HG03066 (cell line): Measurements from ENCODE around the gene NAE1.
"Not testable (repeated sequence)": the region's sequence is repeated elsewhere in the genome, so short reads cannot be mapped to it uniquely, and the experiment has no call there.

Experiments
- ATAC-seq: cut with Tn5 transposase; IDR thresholded peaks from one replicate; pipeline ENCODE4 v1.9.1; 2021; ENCODE audit warnings: low read depth; ENCODE audit not compliant: unreplicated experiment

Gene NAE1

DNA sequence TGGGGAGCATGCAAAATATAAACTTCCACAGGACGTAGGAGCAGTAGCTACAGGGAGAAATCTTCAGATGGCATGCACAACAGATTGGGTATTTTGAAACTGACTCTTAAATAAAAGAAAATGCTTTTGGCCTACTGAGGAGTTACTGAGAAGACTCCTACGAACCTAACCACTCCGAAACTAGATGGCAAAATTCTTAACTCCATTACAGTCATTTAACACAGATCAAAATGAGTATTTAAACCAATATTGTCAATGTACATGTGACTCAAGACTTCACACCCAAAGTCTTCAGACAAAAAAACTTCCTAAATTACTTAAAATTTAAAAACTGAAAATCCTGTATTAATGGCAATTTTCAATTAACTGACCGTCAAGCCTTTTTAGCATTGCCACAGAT is 21.0 kb downstream of the NAE1 start:
- ATAC-seq, result no peak

DNA sequence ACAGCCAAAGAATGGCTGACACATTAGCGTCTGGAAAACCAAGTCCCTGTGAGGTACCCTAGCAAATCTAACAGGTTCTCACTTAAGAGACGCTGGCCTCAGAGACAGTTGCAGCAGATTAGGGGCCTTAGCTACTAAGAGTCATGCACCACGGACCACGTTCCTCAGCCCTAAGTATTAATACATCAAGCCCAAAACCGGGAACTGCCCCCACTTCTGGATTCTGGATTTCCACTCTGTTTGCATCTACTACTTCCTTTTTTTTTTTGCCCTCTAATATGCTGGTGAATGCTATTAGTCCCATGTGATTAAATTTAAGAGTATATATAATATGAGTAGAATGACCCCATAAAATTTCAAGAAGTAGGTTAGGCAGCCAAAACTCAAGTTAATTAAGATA is 28.6 kb downstream of the NAE1 start:
- no peak for ATAC-seq

DNA sequence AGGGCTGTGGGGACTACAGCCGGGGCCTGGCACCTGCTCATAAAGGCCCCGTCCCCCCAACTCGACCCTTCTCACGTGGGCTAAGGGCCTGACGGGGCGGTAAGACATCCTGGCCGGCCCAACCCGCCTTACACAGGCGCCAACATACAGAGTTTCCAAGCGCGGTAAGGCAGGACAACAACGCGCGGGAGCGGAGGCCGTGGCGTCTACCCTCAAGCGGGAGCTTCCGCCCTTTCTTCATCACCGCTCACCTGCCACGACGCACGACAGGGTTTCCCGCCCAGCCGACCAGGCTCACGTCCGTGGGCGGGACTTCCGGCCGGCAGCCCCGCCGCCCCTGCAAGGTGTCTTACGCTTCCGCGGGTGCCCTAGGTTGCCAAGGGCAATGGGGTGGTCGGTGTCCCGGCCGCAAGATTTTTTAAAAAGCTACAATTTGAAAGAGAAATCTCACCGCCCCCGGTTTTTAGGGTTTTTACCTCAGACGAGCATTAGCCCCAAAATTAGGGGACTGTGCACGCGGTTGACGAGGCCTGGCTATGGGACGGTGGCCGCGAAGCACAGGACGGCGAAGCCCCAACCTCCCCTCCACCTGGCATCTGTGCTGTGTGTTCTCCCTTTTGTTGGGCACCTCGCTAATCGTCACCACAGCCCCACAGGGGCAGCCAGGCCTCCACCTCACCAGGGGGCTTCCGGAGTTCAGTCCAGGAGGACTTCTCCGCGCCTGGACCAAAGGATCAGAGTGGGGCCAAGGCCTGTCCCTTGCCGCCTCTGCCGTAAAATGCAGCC is 29.3 kb downstream of the NAE1 start, which contains the start of gene TERB1:
Gene TERB1, minus strand, starts transcription at position 265 of the 786 bp plus-strand sequence. CDS start 4,786 bp downstream, outside the sequence.
- ATAC-seq, result no peak

DNA sequence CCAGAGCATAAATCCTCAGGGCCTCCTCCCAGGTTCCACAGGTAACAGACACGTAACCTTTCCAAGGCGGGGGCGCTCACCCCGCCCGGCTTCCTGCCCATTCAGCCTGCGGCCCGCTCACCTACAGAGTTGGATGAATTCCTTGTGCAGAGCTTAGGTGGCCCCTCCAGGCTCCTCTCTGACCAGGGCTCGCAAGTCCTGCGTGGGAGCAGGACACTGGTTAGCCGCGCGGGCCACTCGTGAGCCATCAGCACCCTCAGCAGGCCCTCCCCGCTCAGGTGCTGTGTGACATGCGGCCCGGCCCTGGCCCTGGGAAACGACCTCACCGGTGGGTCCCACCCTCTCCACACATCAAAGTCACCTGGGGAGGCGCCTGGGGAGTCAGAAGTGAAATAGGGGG is 29.9 kb downstream of the NAE1 start:
- ATAC-seq, result no peak

DNA sequence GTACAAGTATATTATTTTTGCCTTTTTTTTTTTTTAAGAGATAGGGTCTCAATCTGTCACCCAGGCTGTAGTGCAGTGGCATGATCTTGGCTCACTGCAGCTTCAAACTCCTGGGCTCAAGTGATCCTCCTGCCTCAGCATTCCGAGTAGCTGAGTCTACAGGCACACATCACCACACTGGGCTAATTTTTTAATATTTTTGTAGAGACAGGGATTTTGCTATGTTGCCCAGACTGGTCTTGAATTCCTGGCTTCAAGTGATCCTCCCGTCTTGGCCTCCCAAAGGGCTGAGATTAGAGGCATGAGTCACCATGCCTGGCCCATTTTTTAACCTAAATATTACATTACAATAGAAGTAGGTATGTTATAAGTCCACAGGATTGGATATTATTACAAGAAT is 32.6 kb downstream of the NAE1 start:
- ATAC-seq, result no peak

DNA sequence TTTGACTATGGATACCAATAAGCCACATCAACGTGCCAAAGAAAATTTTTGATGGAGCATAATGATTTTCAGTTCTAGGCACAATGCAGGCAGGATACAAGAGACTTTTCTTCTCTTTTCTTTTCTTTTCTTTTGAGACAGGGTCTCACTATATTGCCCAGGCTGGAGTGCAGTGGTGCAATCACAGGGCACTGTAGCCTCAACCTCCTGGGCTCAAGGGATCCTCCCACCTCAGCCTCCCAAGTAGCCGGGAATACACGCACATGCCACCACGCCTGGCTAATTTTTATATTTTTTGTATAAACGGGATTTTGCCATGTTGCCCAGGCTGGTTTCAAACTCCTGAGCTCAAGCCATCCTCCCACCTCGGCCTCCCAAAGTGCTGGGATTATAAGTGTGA is 36.8 kb downstream of the NAE1 start:
- not testable (repeated sequence) for ATAC-seq

DNA sequence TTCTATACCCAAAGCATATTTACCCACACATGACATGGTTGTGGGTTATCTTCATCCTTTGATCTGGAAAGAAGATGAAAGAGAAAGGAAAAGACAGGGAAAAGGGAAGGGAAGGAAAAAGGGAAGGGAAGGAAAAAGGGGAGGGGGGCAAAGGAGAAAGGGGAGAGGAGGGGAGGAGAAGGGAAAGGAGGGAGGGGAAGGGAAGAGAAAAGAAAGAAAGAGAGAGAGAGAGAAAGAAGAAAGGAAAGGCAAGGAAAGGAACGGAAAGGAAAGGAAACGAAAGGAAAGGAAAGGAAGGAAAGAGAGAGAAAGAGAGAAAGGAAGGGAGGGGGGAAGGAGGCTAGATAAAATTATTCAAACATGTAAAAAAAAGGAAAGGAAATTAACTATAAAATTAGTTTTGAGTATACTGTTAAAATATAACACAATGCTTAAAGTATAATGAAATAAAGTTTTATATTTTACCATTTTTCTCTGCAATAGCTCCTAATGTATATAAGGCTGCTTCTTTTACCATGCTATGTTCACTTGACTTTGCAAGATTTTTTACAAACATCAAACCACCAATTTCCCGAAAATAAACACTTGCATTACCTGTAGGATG is 40.5 kb downstream of the NAE1 start:
- ATAC-seq, result no peak

DNA sequence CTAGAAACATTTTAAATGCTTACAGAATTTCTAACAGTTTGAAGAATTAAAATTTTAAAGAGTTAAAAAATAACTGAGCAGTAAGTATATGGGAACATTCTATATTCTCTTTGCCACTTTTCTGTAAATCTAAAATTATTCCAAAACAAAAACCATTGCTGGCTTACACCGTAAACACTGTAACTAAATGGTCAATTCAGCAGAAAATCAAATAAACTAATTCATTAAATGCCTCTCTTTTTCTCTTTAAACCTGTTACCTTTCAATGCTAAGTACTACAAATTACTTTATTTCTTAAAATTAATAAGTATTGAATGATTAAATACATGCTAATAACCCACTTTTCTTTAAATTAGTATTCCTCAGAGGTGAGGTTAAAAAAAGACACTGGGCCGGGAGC is 43.3 kb downstream of the NAE1 start:
- no peak for ATAC-seq

DNA sequence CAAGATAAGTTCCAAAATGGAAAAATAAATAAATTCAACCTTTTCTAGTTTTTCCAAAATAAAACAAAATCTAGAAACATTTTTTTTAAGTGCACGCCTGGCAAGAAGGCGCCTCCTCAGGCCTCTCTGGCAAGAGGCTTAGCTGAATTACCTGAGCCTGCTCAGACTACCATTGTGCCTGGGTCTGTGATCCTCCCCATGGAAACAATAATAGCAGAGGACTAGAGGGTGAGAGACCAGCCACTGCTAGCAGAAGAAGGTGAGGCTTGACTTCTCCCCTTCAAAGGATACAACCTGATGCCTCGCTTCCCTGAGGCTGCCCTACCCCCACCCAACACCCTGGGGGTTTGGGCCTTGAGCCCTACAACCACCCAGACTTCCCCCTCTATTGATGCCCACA is 44.2 kb downstream of the NAE1 start:
- no peak for ATAC-seq

DNA sequence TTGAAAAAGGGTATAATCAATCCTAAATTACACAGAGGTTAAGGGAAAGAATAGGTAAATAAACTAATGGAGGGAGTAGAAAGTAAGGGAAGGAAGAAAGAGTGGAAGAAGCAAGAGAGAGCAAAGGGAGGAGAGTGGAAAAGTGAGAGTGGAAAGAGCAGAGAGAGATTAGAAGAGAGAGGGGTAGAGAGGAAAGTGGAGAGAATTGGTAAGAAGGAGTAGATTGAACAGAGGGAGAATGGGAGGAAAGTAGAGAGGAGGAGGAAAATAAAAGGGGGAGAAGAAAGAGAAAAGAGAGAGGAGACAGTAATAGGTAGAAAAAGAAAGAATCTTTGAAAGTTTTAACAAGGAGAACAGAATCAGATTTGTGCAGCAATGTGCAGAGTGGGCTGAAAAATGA is 54.3 kb downstream of the NAE1 start:
- no peak for ATAC-seq

DNA sequence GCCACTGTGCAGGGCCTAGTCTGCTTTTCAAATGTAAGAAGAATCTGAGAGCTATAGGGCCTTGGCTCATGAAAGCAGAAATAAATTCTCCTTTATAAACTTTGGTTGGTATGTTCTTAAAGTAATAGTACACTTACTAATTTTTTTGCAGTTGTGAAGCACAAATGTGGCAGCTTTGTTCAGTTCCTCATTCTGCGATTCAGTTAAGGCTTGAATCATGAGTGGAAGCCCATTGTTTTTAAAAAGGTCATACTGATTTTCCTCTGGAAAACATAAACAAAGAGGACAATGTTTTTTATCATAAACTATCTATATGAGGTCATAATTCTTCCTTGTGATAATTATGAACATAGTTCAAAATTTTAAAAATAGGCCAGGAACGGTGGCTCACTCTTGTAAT is 55.8 kb downstream of the NAE1 start:
- no peak for ATAC-seq

DNA sequence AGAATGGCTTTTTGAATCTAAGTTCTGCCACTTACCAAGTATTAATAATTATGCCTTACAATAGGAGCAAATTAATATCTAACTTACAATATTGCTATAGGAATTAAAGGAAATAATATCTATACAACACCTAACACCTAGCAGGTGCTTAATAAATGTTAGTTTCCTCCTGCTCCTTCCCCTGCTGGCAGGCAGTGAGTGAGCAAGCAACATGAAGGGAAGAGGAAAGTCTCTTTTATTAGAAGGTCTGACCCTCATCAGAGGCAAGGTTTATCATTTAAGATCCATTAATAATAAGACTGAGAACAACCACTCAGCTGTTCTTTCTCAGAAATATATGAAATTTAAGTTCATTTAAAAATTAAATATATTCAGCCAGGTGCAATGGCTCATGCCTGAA is 72.7 kb downstream of the NAE1 start:
- ATAC-seq, result no peak

DNA sequence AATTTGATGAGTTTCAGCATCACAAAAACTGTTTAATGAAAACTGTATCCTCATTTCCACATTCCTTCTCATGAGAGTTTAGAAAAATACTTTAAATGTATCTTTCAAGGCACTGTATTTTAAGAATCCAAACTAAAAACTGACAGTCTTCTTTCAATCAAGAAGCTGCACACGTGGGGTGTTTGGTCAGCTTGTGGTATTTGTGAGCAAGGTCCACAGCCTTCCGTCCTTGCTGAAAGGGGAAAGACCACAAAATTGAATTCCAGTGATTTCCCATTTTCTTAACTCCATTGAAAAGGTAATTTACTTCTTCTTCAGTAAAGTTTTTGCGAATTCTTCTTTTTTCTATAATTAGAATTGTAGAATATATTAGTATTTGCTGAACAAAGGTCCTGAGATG is 76.0 kb downstream of the NAE1 start:
- no peak for ATAC-seq

DNA sequence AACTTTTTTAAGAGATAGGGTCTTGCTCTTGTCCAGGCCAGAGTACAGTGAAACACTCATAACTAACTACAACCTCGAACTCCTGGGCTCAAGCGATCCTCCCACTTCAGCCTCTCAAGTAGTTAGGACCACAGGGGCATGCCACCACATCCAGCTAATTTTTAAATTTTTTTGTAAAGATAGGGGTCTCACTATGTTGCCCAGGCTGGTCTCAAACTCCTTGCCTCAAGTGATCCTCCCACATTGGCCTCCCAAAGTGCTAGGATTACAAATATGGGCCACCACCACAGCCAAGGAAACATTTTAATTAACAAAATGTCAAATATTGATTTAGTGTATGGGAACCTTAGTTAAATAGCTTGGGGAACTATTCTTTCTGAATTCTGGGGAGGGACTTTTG is 76.6 kb downstream of the NAE1 start:
- no peak for ATAC-seq

DNA sequence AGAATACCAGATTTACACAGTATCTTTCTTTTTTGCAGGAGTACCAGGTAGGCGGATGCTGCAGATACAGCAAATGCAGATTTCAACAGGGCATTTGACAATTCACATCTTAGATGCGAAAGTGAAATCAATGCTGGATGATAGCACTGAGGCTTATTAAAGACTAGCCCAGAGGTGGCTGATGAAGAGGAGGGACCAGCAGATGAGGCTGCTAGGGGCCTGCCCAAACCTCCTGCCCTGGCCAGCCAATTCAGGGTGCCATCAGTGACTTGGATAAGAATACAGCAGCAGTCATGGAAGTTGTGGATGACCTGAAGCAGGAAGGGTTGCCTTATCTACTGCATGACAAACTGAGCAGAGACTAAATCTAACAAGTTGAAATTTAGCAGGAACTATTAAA is 77.8 kb downstream of the NAE1 start:
- no peak for ATAC-seq
